Right renal pelvis (tissue), 4 donors: ENCODE measurements around the gene EPC2. TPM values are rescaled to one million over a fixed set of nuclear protein-coding genes. Genes with fewer than 3 reads are reported as not detected.
"Not testable (repeated sequence)": the region's sequence is repeated elsewhere in the genome, so short reads cannot be mapped to it uniquely, and the experiment has no call there.

ENCODE experiments used
- DNase-seq, 4 donors: peaks; one replicate each; pipeline ENCODE4 v3.0.0-alpha.2; 2013; ENCODE audit warnings: low read depth in 4 of 4, low spot score in 3 of 4, missing footprints in 1 of 4
- polyA plus RNA-seq, 4 donors: library from polyadenylated mRNA; unstranded; fragments of 120-200 nt; gene quantifications; one replicate each; pipeline ENCODE4 v1.2.1, GENCODE V29; 2013; ENCODE audit not compliant: insufficient read length in 4 of 4

Gene EPC2
- polyA plus RNA-seq, 4 donors, result 42.4 to 55.9 (median 53.3) TPM

- no peak for DNase-seq
Measured at GRCh38 chr2:148719941-148720436, 75.4 kb downstream of the EPC2 start.

GRCh38 chr2:148720501-148721001 is 76.0 kb downstream of the EPC2 start:
- DNase-seq, result peak in 2 of 4 donors; percentile 7 to 12

GRCh38 chr2:148721520-148721931 is 77.0 kb downstream of the EPC2 start:
- DNase-seq, result no peak

GRCh38 chr2:148721991-148722777 is 77.6 kb downstream of the EPC2 start:
- DNase-seq, result no peak

- no peak for DNase-seq
Measured at GRCh38 chr2:148725564-148725963, 81.0 kb downstream of the EPC2 start.

- DNase-seq, result no peak
Measured at GRCh38 chr2:148726228-148726627, 81.7 kb downstream of the EPC2 start.

- DNase-seq, result no peak
Measured at GRCh38 chr2:148730085-148730484, 85.5 kb downstream of the EPC2 start.

- DNase-seq, result no peak
Measured at GRCh38 chr2:148737742-148738141, 93.2 kb downstream of the EPC2 start.

- no peak for DNase-seq
Measured at GRCh38 chr2:148739454-148740105, 95.0 kb downstream of the EPC2 start.

- no peak for DNase-seq
Measured at GRCh38 chr2:148742373-148742772, 97.8 kb downstream of the EPC2 start.

- DNase-seq, result no peak
Measured at GRCh38 chr2:148745151-148745851, 100.8 kb downstream of the EPC2 start.

GRCh38 chr2:148746973-148747372 is 102.4 kb downstream of the EPC2 start:
- DNase-seq, result no peak

- DNase-seq, result no peak
Measured at GRCh38 chr2:148751907-148752306, 107.4 kb downstream of the EPC2 start.

- no peak for DNase-seq
Measured at GRCh38 chr2:148752977-148753376, 108.4 kb downstream of the EPC2 start.

- DNase-seq, result no peak
Measured at GRCh38 chr2:148754864-148755263, 110.3 kb downstream of the EPC2 start.

- no peak for DNase-seq
Measured at GRCh38 chr2:148756292-148756975, 111.9 kb downstream of the EPC2 start.

GRCh38 chr2:148764815-148765214 is 120.3 kb downstream of the EPC2 start:
- DNase-seq, result no peak

GRCh38 chr2:148770047-148770446 is 125.5 kb downstream of the EPC2 start:
- DNase-seq, result no peak

GRCh38 chr2:148781544-148781943 is 137.0 kb downstream of the EPC2 start:
- no peak for DNase-seq

- DNase-seq, result no peak
Measured at GRCh38 chr2:148789059-148789458, 144.5 kb downstream of the EPC2 start.

GRCh38 chr2:148790172-148790571 is 145.6 kb downstream of the EPC2 start:
- DNase-seq, result not testable (repeated sequence)
